ENCODE measurements around the gene ECHDC3. TPM values are rescaled to one million over a fixed set of nuclear protein-coding genes. Genes with fewer than 3 reads are reported as not detected.
A peak's percentile ranks its signal among the peaks of the same experiment; 100 is the strongest.

The ECHDC3 gene
- total and polyA plus RNA-seq, 2 of the 13 experiments (the other 11 are each of a cell fraction or from before 2014, with no cell fraction given), result not detected

DNA sequence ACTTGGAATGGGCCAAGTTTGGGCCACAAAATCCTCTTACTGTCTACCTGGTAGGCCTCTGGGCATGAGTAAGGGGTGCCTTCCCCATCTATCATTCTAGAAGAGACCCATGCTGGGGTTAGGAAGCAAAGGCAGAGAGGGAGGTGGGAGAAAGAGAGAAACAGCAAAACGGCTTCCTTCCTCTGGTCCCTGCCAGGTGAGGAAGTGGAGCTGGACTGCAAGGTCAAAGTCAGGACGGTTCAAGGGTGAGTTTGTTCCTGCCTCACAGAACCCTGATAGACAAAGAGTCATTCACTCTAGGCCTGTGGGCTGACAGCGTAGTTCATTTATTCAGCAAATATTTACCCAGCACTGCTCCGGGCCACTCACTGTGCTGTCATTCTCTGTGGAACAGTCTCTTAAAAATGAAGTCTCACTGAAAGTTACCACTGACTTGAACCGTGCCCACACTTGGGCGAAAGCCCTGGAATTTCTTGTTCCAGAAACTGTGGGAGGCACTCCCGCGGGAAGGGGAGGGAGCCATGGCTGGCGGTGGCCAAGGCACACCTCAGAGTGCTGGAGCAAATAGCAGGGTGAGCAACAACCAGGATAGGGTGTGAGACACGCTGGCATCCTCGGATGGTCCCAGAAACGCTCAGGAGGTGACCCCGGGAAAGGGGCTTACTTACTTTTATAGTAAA is 26.2 kb upstream of the ECHDC3 start (continued):
- TF ChIP-seq, protein P1, sequence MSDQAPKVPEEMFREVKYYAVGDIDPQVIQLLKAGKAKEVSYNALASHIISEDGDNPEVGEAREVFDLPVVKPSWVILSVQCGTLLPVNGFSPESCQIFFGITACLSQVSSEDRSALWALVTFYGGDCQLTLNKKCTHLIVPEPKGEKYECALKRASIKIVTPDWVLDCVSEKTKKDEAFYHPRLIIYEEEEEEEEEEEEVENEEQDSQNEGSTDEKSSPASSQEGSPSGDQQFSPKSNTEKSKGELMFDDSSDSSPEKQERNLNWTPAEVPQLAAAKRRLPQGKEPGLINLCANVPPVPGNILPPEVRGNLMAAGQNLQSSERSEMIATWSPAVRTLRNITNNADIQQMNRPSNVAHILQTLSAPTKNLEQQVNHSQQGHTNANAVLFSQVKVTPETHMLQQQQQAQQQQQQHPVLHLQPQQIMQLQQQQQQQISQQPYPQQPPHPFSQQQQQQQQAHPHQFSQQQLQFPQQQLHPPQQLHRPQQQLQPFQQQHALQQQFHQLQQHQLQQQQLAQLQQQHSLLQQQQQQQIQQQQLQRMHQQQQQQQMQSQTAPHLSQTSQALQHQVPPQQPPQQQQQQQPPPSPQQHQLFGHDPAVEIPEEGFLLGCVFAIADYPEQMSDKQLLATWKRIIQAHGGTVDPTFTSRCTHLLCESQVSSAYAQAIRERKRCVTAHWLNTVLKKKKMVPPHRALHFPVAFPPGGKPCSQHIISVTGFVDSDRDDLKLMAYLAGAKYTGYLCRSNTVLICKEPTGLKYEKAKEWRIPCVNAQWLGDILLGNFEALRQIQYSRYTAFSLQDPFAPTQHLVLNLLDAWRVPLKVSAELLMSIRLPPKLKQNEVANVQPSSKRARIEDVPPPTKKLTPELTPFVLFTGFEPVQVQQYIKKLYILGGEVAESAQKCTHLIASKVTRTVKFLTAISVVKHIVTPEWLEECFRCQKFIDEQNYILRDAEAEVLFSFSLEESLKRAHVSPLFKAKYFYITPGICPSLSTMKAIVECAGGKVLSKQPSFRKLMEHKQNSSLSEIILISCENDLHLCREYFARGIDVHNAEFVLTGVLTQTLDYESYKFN (CRISPR knock-in tag; conservative IDR thresholded peaks at IDR 0.05), result peak; percentile 96
- TF ChIP-seq ELF4 (CRISPR knock-in tag; IDR thresholded peaks at IDR 0.05; ENCODE audit: borderline replicate concordance) (no peak), CENPT (CRISPR knock-in tag; IDR thresholded peaks at IDR 0.05; ENCODE audit: low read depth) (no peak), SIN3B (IDR thresholded peaks at IDR 0.05; ENCODE audit: low read length) (no peak), ZFP37 (CRISPR knock-in tag; IDR thresholded peaks at IDR 0.05; ENCODE audit: borderline replicate concordance) (no peak), POLR2AphosphoS2 (IDR thresholded peaks at IDR 0.05; ENCODE audit: low read depth, low read length) (no peak), ZNF326 (CRISPR knock-in tag; IDR thresholded peaks at IDR 0.05; ENCODE audit: borderline replicate concordance) (no peak), NFKB2 (CRISPR knock-in tag; IDR thresholded peaks at IDR 0.05; ENCODE audit: borderline replicate concordance) (no peak), AHR (CRISPR knock-in tag; IDR thresholded peaks at IDR 0.05) (no peak), ZMAT3 (CRISPR knock-in tag; conservative IDR thresholded peaks at IDR 0.05) (no peak), ZNF615 (CRISPR knock-in tag; IDR thresholded peaks at IDR 0.05; ENCODE audit: borderline replicate concordance) (no peak), ZNF816 (CRISPR knock-in tag; IDR thresholded peaks at IDR 0.05; ENCODE audit: borderline replicate concordance) (peak; percentile 82; the same call in 1 of the 2 replicates), ZNF546 (CRISPR knock-in tag; conservative IDR thresholded peaks at IDR 0.05) (no peak), NCOA1 (CRISPR knock-in tag; IDR thresholded peaks at IDR 0.05) (peak; percentile 76), NR2F1 (CRISPR knock-in tag; IDR thresholded peaks at IDR 0.05) (peak; percentile 61 to 81; a peak in 2 of 4 replicates), ZNF264 (CRISPR knock-in tag; IDR thresholded peaks at IDR 0.05) (peak; percentile 82)
- TF ChIP-seq, protein P2, sequence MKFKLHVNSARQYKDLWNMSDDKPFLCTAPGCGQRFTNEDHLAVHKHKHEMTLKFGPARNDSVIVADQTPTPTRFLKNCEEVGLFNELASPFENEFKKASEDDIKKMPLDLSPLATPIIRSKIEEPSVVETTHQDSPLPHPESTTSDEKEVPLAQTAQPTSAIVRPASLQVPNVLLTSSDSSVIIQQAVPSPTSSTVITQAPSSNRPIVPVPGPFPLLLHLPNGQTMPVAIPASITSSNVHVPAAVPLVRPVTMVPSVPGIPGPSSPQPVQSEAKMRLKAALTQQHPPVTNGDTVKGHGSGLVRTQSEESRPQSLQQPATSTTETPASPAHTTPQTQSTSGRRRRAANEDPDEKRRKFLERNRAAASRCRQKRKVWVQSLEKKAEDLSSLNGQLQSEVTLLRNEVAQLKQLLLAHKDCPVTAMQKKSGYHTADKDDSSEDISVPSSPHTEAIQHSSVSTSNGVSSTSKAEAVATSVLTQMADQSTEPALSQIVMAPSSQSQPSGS (CRISPR knock-in tag; IDR thresholded peaks at IDR 0.05), result peak; percentile 89
- TF ChIP-seq, protein P3, sequence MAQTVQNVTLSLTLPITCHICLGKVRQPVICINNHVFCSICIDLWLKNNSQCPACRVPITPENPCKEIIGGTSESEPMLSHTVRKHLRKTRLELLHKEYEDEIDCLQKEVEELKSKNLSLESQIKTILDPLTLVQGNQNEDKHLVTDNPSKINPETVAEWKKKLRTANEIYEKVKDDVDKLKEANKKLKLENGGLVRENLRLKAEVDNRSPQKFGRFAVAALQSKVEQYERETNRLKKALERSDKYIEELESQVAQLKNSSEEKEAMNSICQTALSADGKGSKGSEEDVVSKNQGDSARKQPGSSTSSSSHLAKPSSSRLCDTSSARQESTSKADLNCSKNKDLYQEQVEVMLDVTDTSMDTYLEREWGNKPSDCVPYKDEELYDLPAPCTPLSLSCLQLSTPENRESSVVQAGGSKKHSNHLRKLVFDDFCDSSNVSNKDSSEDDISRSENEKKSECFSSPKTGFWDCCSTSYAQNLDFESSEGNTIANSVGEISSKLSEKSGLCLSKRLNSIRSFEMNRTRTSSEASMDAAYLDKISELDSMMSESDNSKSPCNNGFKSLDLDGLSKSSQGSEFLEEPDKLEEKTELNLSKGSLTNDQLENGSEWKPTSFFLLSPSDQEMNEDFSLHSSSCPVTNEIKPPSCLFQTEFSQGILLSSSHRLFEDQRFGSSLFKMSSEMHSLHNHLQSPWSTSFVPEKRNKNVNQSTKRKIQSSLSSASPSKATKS (CRISPR knock-in tag; IDR thresholded peaks at IDR 0.05), result no peak
- TF ChIP-seq, protein P4, sequence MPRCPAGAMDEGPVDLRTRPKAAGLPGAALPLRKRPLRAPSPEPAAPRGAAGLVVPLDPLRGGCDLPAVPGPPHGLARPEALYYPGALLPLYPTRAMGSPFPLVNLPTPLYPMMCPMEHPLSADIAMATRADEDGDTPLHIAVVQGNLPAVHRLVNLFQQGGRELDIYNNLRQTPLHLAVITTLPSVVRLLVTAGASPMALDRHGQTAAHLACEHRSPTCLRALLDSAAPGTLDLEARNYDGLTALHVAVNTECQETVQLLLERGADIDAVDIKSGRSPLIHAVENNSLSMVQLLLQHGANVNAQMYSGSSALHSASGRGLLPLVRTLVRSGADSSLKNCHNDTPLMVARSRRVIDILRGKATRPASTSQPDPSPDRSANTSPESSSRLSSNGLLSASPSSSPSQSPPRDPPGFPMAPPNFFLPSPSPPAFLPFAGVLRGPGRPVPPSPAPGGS (CRISPR knock-in tag; IDR thresholded peaks at IDR 0.05), result peak; percentile 51
- TF ChIP-seq, protein P5, sequence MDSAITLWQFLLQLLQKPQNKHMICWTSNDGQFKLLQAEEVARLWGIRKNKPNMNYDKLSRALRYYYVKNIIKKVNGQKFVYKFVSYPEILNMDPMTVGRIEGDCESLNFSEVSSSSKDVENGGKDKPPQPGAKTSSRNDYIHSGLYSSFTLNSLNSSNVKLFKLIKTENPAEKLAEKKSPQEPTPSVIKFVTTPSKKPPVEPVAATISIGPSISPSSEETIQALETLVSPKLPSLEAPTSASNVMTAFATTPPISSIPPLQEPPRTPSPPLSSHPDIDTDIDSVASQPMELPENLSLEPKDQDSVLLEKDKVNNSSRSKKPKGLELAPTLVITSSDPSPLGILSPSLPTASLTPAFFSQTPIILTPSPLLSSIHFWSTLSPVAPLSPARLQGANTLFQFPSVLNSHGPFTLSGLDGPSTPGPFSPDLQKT (CRISPR knock-in tag; IDR thresholded peaks at IDR 0.05; ENCODE audit: borderline replicate concordance), result no peak

Measured in HepG2 (cell line).